H9 (cell line): ENCODE results near the gene LSS. TPM values are rescaled to one million over a fixed set of nuclear protein-coding genes. Genes with fewer than 3 reads are reported as not detected.

ENCODE experiments used
- DNase-seq: peaks from one replicate; pipeline ENCODE4 v3.0.0-alpha.2; 2017
- H2AFZ ChIP-seq: one replicate; pipeline ENCODE4 v1.6.1; 2013; ENCODE audit warnings: mild to moderate bottlenecking, low read length, control low read depth, moderate library complexity
- H2AK5ac ChIP-seq: 2 replicates; pipeline ENCODE4 v1.6.1; 2013; ENCODE audit warnings: low read length, control low read depth, mixed read lengths; ENCODE audit not compliant: insufficient read length
- H2BK120ac ChIP-seq: one replicate; pipeline ENCODE4 v1.6.1; 2013; ENCODE audit warnings: low read depth, mild to moderate bottlenecking, low read length, control low read depth, inconsistent platforms; ENCODE audit not compliant: poor library complexity, severe bottlenecking
- H2BK12ac ChIP-seq: 2 replicates; pipeline ENCODE4 v1.6.1; 2013; ENCODE audit warnings: low read length, control low read depth, mixed read lengths, low read depth; ENCODE audit not compliant: insufficient read length
- H2BK15ac ChIP-seq: 2 replicates; pipeline ENCODE4 v1.6.1; 2013; ENCODE audit warnings: low read depth, low read length, control low read depth
- H2BK20ac ChIP-seq: one replicate; pipeline ENCODE4 v1.6.1; 2013; ENCODE audit warnings: low read depth, mild to moderate bottlenecking, low read length, control low read depth, inconsistent platforms; ENCODE audit not compliant: poor library complexity, severe bottlenecking
- H2BK5ac ChIP-seq: 2 replicates; pipeline ENCODE4 v1.6.1; 2013; ENCODE audit warnings: low read length, control low read depth, mixed read lengths; ENCODE audit not compliant: insufficient read length
- H3K14ac ChIP-seq: 2 replicates; pipeline ENCODE4 v1.6.1; 2013; ENCODE audit warnings: low read length, control low read depth; ENCODE audit not compliant: insufficient read depth
- H3K18ac ChIP-seq: 2 replicates; pipeline ENCODE4 v1.6.1; 2013; ENCODE audit warnings: low read depth, mild to moderate bottlenecking, mixed read lengths, low read length, control low read depth; ENCODE audit not compliant: insufficient read length
- H3K23ac ChIP-seq: 2 replicates; pipeline ENCODE4 v1.6.1; 2013; ENCODE audit warnings: low read length, control low read depth, mixed read lengths, low read depth; ENCODE audit not compliant: insufficient read length
- H3K23me2 ChIP-seq: 2 replicates; pipeline ENCODE4 v1.6.1; 2013; ENCODE audit warnings: low read depth, mild to moderate bottlenecking, mixed read lengths, low read length, control low read depth; ENCODE audit not compliant: insufficient read length, poor library complexity, severe bottlenecking
- H3K27ac ChIP-seq: 2 replicates; pipeline ENCODE4 v1.5.1; 2013; ENCODE audit warnings: low read length, control low read depth, mixed read lengths, low read depth; ENCODE audit not compliant: insufficient read length
- H3K27me3 ChIP-seq: 2 replicates; pipeline ENCODE4 v1.6.1; 2013; ENCODE audit warnings: low read length, control low read depth, inconsistent platforms; ENCODE audit not compliant: insufficient read depth
- H3K4ac ChIP-seq: 2 replicates; pipeline ENCODE4 v1.6.1; 2013; ENCODE audit warnings: low read depth, mild to moderate bottlenecking, control low read depth, inconsistent platforms, low read length, moderate library complexity
- H3K4me1 ChIP-seq: 2 replicates; pipeline ENCODE4 v1.6.1; 2013; ENCODE audit warnings: low read length, control low read depth, inconsistent platforms; ENCODE audit not compliant: insufficient read depth
- H3K4me2 ChIP-seq: 2 replicates; pipeline ENCODE4 v1.6.1; 2013; ENCODE audit warnings: low read length, control low read depth, mixed read lengths; ENCODE audit not compliant: insufficient read length, insufficient read depth
- H3K56ac ChIP-seq: 2 replicates; pipeline ENCODE4 v1.6.1; 2013; ENCODE audit warnings: low read depth, mild to moderate bottlenecking, mixed read lengths, low read length, control low read depth; ENCODE audit not compliant: insufficient read length
- H3K79me1 ChIP-seq: 2 replicates; pipeline ENCODE4 v1.6.1; 2013; ENCODE audit warnings: low read depth, mild to moderate bottlenecking, moderate library complexity, low read length, control low read depth, inconsistent platforms; ENCODE audit not compliant: insufficient read depth, poor library complexity, severe bottlenecking
- H3K79me2 ChIP-seq: 2 replicates; pipeline ENCODE4 v1.6.1; 2013; ENCODE audit warnings: low read length, control low read depth, inconsistent platforms; ENCODE audit not compliant: insufficient read depth
- H3K9ac ChIP-seq: 2 replicates; pipeline ENCODE4 v1.6.1; 2013; ENCODE audit warnings: low read length, control low read depth, mixed read lengths; ENCODE audit not compliant: insufficient read length; ENCODE audit errors: extremely low read depth
- H3K9me3 ChIP-seq: one replicate; pipeline ENCODE4 v1.6.1; 2013; ENCODE audit warnings: low read depth, low read length, inconsistent platforms; ENCODE audit not compliant: control insufficient read depth
- H3T11ph ChIP-seq: one replicate; pipeline ENCODE4 v1.6.1; 2013; ENCODE audit warnings: mild to moderate bottlenecking, low read length, control low read depth, inconsistent platforms
- H4K20me1 ChIP-seq: one replicate; pipeline ENCODE4 v1.6.1; 2013; ENCODE audit not compliant: control insufficient read depth, insufficient read length, insufficient read depth
- H4K5ac ChIP-seq: 2 replicates; pipeline ENCODE4 v1.6.1; 2013; ENCODE audit warnings: low read depth, mild to moderate bottlenecking, mixed read lengths, low read length, control low read depth; ENCODE audit not compliant: insufficient read length
- H4K8ac ChIP-seq: replicated peaks from 2 replicates; pipeline ENCODE4 v1.6.1; 2013; ENCODE audit warnings: low read length, control low read depth, mixed read lengths, low read depth; ENCODE audit not compliant: insufficient read length
- H4K91ac ChIP-seq: 2 replicates; pipeline ENCODE4 v1.6.1; 2013; ENCODE audit warnings: low read depth, mild to moderate bottlenecking, moderate library complexity, mixed read lengths, low read length, control low read depth; ENCODE audit not compliant: insufficient read length
- H3K27ac Mint-ChIP-seq, 3 experiments: 2 replicates in 2 of 3; 3 replicates in 1 of 3; pipeline ENCODE4 v1.8.0; 2020 to 2021; ENCODE audit warnings: mixed read lengths in 3 of 3, mild to moderate bottlenecking in 1 of 3, moderate library complexity in 1 of 3
- H3K27me3 Mint-ChIP-seq: 2 replicates; pipeline ENCODE4 v1.8.0; 2021; ENCODE audit warnings: low read depth, mild to moderate bottlenecking, moderate library complexity, mixed read lengths
- H3K36me3 Mint-ChIP-seq, 3 experiments: 2 replicates in 2 of 3; 3 replicates in 1 of 3; pipeline ENCODE4 v1.8.0; 2020 to 2021; ENCODE audit warnings: low read depth in 3 of 3, mixed read lengths in 3 of 3; ENCODE audit not compliant: insufficient read depth in 1 of 3
- H3K4me1 Mint-ChIP-seq, 2 experiments: 2 replicates each; pipeline ENCODE4 v1.8.0; 2020; ENCODE audit warnings: mixed read lengths in 2 of 2
- H3K4me3 Mint-ChIP-seq, 2 experiments: 2 replicates in 1 of 2; 3 replicates in 1 of 2; pipeline ENCODE4 v1.8.0; 2020 to 2021; ENCODE audit warnings: mild to moderate bottlenecking in 2 of 2, mixed read lengths in 2 of 2, moderate library complexity in 1 of 2
- H3K9me3 Mint-ChIP-seq, 2 experiments: 2 replicates in 1 of 2; 3 replicates in 1 of 2; pipeline ENCODE4 v1.8.0; 2020; ENCODE audit warnings: mild to moderate bottlenecking in 2 of 2, mixed read lengths in 2 of 2, moderate library complexity in 1 of 2
- WGBS: extraction: QIAGEN DNeasy Blood & Tissue Kit; methylation state at CpG from one replicate; pipeline ENCODE4 v1.1.7; 2013; ENCODE audit warnings: missing lambda C conversion rate, low lambda C conversion rate, mixed read lengths; ENCODE audit not compliant: insufficient read length; ENCODE audit errors: extremely low coverage; 5-methylcytosine and 5-hydroxymethylcytosine counted together
- total RNA-seq: library from RNA; stranded (reverse); gene quantifications from 2 replicates; pipeline ENCODE4 v1.2.1, GENCODE V29; 2021
- TF ChIP-seq, protein P1 (sequence below): fragments of 200-600 bp; sonication (generic); conservative IDR thresholded peaks from 3 replicates; pipeline ENCODE4 v1.8.0; 2021; ENCODE audit warnings: antibody characterized with exemption, mild to moderate bottlenecking

The LSS gene
- total RNA-seq, 1 experiment from 2014 or later: 69.2 TPM

- Histone ChIP-seq H2BK12ac (no peak overlapping the region), H2AFZ (no peak overlapping the region), H3K18ac (no peak overlapping the region), H3K79me2 (no peaks in the 10 kb centered on the region), H2BK5ac (no peak overlapping the region), H3K9me3 (no peaks in the 10 kb centered on the region), H2BK15ac (no peak overlapping the region), H4K8ac (no peak overlapping the region), H3T11ph (no peak overlapping the region), H3K27ac (no peak overlapping the region), H3K79me1 (no peaks in the 10 kb centered on the region), H4K20me1 (no peaks in the 10 kb centered on the region), H3K4me2 (no peak overlapping the region), H2BK120ac (no peak overlapping the region), H3K9ac (no peak overlapping the region), H3K14ac (no peak overlapping the region), H3K23ac (no peak overlapping the region), H2AK5ac (no peak overlapping the region), H4K91ac (no peak overlapping the region), H4K5ac (no peak overlapping the region), H3K4me1 (no peaks in the 10 kb centered on the region), H3K23me2 (no peaks in the 10 kb centered on the region), H3K56ac (no peak overlapping the region), H3K4ac (no peak overlapping the region), H2BK20ac (no peak overlapping the region), H3K27me3 (no peaks in the 10 kb centered on the region)
- H3K36me3 Mint-ChIP-seq: peaks cover 5 to 10% (median 7%) of the 10 kb centered on the region in 3 experiments; a peak in 5 of 7 replicates
- peaks cover 13 to 19% of the 10 kb centered on the region in 2 experiments; a peak in 3 of 4 replicates for H3K4me1 Mint-ChIP-seq
- no CpG with 5 or more reads among the region's 14 CpGs for WGBS
- peaks cover 5 to 6% of the 10 kb centered on the region in 2 experiments; a peak in 2 of 5 replicates for H3K9me3 Mint-ChIP-seq
- H3K27ac Mint-ChIP-seq: peak overlapping the region in 1 of 3 experiments; percentile 69; a peak in 2 of 7 replicates
- no peak for DNase-seq
- H3K27me3 Mint-ChIP-seq: peaks cover 10% of the 10 kb centered on the region
- TF ChIP-seq, protein P1, sequence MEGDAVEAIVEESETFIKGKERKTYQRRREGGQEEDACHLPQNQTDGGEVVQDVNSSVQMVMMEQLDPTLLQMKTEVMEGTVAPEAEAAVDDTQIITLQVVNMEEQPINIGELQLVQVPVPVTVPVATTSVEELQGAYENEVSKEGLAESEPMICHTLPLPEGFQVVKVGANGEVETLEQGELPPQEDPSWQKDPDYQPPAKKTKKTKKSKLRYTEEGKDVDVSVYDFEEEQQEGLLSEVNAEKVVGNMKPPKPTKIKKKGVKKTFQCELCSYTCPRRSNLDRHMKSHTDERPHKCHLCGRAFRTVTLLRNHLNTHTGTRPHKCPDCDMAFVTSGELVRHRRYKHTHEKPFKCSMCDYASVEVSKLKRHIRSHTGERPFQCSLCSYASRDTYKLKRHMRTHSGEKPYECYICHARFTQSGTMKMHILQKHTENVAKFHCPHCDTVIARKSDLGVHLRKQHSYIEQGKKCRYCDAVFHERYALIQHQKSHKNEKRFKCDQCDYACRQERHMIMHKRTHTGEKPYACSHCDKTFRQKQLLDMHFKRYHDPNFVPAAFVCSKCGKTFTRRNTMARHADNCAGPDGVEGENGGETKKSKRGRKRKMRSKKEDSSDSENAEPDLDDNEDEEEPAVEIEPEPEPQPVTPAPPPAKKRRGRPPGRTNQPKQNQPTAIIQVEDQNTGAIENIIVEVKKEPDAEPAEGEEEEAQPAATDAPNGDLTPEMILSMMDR: no peak
- no peak overlapping the region; a peak in 1 of 5 replicates for H3K4me3 Mint-ChIP-seq
Observed at GRCh38 chr21:46146856-46147255, 81.7 kb downstream of the LSS start.
